Cortex of kidney (tissue), 1 donor: ENCODE measurements around the gene DRD3.

ENCODE experiments used
- DNase-seq: peaks from one replicate; lab custom pipeline; 2025; lab: John Stamatoyannopoulos, UW

DRD3 gene

DNA sequence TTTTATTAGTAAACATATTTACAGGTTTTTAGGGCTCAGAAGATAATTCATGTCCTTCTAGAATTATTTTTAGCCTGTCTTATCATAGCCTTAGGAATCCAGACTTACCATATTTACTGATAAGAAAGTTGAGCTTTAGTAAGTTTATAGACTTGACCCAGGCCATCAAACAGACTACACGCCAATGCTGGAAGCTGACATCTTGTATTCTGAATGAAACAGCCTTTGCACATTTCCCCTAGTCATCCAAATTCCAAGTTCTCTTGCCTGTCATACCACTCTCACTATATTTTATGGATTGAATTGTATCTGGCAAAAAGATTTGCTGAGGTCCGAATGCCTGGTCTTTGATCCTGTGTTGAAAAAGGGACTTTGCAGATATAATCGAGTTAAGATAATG lies 58.6 kb downstream of the DRD3 start:
- DNase-seq, result no peak

GRCh38 chr3:114119776-114120175 lies 59.1 kb downstream of the DRD3 start:
- DNase-seq, result no peak

DNA sequence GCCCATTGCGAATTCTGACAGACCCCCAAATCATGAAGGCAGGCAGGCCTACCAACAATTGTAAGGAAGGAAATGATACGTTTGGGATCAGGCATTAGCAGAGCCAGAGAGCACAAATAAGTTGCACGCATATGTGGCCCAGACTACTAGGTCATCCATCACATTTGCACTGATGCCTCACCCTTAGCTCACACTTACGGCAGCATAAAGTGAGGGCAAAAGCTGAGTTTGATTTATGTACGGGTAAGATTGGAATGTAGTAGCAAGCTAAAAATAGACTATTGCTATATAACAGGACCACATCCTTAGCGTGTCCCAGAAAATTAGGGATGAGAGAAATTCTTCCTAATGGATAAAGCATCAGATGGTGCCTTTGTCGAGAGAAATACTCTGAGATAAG lies 63.7 kb downstream of the DRD3 start:
- DNase-seq, result no peak

DNA sequence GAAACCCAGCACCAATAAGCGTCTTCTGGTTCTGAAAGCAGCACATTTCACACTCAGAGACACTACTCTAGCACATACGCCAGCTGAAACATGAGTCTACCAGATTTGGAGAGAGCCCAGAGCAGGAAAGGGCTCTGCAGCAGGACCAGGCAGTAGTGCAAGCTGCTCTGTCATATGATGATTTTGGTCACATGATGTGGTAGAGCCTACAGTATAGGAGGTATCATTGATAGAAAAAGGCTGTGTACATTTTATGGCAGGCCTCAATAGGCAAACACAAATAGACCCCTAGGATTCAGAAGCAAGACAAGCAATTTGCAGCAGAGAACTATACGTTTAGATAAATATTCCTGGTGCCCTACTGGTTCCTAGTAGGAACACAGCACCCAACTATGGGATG lies 64.1 kb downstream of the DRD3 start:
- no peak for DNase-seq

- DNase-seq, result no peak
These were observed 66.2 kb downstream of the DRD3 start for GRCh38 chr3:114112696-114113095.

- no peak for DNase-seq
These were observed 67.6 kb downstream of the DRD3 start for GRCh38 chr3:114111060-114111770.

DNA sequence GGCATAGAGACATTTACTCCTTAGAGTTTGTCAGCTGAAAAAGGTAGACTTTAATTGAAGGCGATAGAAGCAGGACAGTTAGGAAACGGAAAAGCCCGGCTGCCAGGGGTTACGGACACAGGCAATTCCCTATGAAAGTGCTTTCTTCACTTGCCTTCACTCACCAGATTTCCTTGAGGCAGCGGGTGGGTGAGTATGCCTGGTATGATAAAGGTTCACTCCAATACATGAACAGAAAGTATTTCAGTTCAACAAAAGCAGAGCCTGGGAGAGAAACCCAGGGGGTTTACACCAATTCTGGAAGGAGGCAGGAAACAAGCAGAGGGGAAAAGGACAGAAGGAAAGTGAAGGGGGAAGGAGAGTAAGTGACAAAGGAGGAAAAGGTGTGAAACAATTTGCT lies 68.4 kb downstream of the DRD3 start:
- no peak for DNase-seq

GRCh38 chr3:114108137-114108536 lies 70.7 kb downstream of the DRD3 start:
- DNase-seq, result no peak

GRCh38 chr3:114104414-114104813 lies 74.4 kb downstream of the DRD3 start:
- DNase-seq, result no peak

GRCh38 chr3:114103858-114104257 lies 75.0 kb downstream of the DRD3 start:
- no peak for DNase-seq

DNA sequence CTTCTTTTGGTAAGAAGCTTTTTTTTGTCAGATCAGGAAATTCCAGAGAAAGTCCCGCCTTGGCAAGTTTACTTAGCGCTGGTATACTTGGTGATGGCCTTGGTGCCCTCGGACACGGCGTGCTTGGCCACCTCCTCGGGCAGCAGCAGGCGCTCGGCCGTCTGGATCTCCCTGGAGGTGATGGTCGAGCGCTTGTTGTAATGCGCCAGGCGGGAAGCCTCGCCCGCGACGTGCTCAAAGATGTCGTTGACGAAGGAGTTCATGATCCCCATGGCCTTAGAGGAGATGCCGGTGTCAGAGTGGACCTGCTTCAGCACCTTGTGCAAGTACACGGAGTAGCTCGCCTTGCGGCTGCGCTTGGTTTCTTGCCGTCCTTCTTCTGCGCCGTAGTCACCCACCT lies 75.7 kb downstream of the DRD3 start:
- DNase-seq, result no peak

- DNase-seq, result no peak
These were observed 77.8 kb downstream of the DRD3 start for GRCh38 chr3:114101101-114101500.

GRCh38 chr3:114095796-114096195 lies 83.1 kb downstream of the DRD3 start:
- DNase-seq, result no peak

DNA sequence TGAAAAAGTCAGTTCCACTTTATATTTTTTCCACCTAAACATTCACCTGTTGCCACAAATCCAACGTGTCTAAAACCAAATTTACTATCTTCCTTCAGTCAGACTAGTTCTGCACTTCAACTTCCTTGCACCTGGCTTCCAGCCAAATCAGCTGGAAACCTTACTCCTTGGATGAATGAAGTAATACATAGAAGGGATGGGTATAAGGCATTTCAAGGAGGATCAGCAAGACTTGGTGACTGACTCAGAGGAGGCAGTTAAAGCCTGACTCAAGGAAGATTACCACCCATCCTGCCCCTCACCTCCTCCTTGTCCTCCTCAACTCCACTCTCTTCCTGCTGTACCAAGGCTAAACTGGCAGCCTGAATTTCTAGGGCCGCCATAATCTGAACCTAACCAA lies 85.3 kb downstream of the DRD3 start:
- no peak for DNase-seq

- DNase-seq, result no peak
These were observed 85.9 kb downstream of the DRD3 start for GRCh38 chr3:114093016-114093380.

- DNase-seq, result no peak
These were observed 86.5 kb downstream of the DRD3 start for GRCh38 chr3:114092151-114093015.

DNA sequence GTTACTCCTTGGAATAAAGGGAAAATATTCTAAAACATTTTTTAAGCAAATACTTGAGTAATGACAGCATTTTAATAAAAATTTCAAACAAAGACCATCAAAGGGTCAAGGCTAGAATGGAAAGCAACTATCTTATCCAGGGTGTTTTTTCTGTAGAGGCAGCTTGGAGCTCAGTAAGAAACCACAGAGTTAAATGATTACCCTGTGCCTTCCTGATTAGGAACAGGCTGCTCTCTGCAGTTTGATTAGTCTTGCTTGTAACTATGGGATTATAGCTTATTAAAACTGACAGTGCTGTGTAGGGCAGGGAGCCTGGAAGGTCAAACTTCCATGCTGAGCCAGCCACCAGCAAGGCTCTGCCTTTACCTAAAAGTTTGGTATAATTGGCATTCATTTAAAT lies 89.2 kb downstream of the DRD3 start:
- DNase-seq, result no peak

DNA sequence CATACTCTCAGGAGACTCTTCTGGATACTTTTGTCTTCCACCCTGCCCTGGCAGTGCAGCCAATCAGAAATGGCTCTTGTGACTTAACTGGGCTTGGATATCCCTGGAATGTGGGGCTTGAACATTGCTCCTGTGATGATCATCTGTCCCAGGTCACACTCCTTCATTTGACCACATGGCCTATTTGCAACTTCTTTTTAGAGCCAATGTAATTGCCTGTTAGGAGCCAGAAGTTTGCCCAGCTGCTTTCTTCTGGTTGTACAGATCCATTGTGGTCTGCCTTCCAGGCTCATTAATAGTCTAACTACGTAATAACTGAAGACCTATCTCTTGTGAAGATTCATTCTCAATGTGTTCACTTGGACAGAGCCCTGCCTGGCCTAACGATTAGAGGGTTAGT lies 92.5 kb downstream of the DRD3 start:
- no peak for DNase-seq

DNA sequence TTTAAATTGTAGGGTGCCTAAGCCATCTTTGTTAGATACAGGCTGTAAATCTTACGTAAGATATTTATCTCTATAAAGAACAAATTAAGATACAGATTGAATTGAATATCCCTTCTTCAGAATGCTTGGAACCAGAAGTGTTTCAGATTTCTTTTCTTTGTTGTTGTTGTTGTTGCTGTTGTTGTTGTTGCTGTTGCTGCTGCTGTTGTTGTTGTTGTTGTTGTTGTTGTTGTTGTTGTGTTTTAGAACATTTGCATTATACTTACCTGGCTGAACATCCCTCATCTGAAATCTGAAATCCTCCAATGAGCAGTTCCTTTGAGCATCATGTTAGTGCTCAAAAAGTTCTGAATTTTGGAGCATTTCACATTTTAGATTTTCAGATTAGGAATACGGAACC lies 95.7 kb downstream of the DRD3 start:
- no peak for DNase-seq

- DNase-seq, result no peak
These were observed 97.8 kb downstream of the DRD3 start for GRCh38 chr3:114081037-114081436.

GRCh38 chr3:114080201-114080600 lies 98.7 kb downstream of the DRD3 start:
- no peak for DNase-seq

GRCh38 chr3:114079761-114080160 lies 99.1 kb downstream of the DRD3 start:
- no peak for DNase-seq

DNA sequence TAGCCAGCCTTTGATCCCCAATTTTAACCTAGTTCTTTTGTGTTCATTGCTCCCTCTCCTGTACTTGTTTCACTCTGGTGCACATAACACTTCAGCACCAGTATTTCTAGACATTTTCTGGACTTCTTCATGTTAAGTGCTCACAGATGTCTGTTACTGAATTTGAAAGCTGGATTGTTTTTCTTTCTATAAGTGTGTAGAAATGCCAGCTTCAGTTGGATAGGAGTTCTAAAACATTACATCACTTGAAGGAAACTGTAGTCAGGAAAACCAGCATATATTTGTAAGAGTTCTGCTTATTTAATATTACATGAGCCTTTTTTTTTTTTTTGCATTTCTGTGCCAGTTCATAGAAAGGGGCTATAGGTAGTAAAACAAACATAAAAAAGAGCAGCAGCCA lies 100.7 kb downstream of the DRD3 start:
- no peak for DNase-seq
